ENCODE data around the gene NRXN3.

Gene NRXN3

DNA sequence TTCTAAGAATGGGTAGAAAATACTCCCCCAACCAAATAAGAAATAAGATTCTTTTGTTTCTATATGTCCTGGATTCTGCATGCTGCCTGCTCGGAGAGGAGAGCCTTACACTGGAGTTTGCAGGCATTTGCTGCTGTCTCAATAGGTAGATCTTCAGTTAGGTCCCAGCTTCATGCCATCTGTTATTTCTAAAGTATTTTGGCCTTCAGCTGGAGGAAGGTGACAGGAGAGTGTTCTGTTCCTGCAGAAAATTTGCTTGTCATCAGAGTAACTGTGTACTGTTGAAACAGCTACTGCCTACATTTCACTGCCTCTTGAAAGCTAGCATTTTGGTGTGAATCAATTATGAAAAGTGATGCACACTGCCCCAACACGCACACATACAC, 966.9 kb downstream of the NRXN3 start:
- no peak for DNase-seq (ENCODE audit: low read depth)

DNA sequence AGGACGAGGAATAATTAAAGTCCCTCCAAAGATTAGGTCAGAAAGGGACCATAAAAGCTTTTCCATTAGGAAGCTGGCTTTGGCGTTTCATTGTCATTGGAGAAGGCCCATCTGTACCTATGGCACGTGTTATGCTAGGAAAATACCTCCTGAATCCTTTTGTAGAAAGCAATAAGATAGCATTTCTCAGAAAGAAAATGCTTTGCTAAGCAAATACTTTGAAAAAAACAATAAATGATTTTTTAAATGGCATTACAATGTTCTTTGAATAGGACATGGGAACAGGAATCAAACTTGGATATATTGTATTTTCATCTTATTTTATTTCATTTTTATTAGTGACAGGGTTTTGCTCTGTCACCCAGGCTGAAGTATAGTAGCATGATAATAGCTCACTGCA, 967.7 kb downstream of the NRXN3 start:
- no peak for DNase-seq (ENCODE audit: low read depth)

DNA sequence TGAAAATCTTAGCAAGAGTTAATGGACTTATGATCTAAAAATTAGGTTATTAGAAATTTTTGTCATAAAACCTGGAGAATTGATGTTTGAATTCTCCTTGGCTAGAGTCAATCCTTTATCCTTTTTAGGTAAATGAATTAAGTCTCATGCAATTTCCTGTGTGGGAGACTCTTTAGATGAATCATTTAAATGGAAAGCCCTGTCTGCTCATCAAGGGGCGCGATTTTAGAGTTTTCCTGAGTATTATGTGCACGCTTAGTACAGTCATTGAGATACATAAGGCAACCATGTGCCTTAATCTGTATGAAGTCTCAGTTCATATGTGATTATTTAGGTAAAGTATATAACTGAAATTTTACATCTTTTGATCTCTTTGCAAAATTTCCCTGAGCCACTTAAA, 974.7 kb downstream of the NRXN3 start:
- no peak for DNase-seq (ENCODE audit: low read depth)

DNA sequence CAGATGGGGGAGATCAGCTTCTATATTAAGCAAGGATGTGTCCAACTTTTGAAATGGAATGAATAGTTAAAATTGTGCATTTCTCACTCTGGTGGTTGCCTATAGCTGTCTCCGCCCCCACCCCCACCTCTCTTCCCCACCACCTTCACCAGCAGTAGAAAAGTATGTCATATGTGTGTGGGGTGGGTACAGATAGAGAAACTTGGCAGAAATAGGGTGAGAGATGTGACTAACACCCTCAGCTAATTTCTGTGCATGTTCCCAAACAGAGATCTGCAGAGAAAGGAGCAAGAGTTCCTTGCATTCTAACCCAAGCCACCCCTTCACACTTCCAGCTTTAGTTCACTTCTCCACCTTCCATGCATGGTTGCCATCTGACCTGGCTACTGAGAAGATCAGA, 980.1 kb downstream of the NRXN3 start:
- DNase-seq (ENCODE audit: low read depth), result no peak

- DNase-seq (ENCODE audit: low read depth), result no peak
Observed at GRCh38 chr14:79157369-79157768, 987.2 kb downstream of the NRXN3 start.

- DNase-seq (ENCODE audit: low read depth), result no peak
Observed at GRCh38 chr14:79161571-79161970, 991.4 kb downstream of the NRXN3 start.

DNA sequence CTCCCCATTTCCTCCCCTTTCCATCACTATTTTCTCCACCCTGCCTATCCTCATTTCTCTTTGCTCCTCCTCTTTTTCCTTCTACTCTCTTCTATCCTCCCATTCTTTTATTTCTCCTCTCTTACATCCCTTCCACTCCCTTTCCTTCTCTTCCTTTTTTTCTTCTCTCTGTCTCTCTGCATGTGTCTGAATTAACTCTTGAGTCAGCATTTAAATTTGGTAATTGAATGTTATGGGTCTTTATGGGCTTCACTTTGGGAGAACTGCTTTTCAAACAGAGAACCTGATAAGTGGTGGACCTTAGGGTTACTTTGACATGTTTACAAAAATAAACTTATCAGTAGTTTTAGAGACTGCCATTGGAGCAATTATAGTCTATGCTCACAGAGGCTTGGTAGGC, 992.7 kb downstream of the NRXN3 start:
- DNase-seq (ENCODE audit: low read depth), result no peak

DNA sequence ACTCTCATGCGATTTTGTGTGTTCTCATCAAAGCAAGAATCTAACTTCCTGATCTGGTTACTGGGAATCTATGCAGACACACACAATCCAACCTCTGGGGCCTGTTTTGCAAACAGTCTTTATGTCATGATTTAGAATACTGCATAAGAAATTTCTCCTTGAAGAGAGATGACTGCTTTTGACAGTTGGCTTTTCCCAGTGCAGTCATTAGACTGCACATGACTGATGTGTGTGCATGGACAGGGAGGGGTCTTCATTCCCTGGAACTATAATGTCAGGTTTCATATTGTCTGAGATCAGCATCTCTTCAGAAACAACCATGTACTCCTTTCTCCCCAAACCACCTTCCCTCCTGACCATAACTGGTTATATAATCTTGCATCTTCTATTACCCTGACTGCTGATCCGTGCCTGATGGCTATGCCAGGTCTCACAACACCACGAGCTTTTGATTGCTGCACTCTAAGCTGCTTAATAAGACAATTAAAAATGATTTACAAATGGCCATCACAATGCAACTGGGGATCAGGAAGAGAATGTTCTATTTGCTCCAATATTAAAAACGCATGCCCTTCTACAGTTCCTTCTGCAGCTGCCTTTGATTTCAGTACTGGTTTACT, 995.4 kb downstream of the NRXN3 start:
- DNase-seq (ENCODE audit: low read depth), result no peak

DNA sequence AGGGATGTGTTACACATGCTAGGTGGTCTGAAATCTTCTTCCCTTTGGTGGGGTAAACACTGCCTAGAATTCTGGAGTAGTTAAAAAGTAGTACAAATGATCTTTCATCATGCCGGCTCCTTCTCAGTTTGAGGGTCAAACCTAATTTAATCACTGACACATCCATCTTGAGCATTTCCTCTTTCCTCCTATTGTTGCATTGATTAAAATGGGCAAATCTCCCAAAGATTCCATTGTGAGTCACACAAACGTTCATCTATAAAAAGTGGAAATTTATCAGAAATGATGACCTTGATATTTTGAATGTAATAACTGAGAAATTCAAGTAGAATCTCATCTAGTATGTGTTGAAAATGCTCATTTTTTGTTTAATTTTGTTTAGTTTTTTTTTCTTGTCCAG, 996.0 kb downstream of the NRXN3 start:
- no peak for DNase-seq (ENCODE audit: low read depth)

GRCh38 chr14:79167957-79168356, 997.8 kb downstream of the NRXN3 start:
- no peak for DNase-seq (ENCODE audit: low read depth)

- DNase-seq (ENCODE audit: low read depth), result no peak
Observed at GRCh38 chr14:79175671-79176070, 1005.5 kb downstream of the NRXN3 start.

- no peak for DNase-seq (ENCODE audit: low read depth)
Observed at GRCh38 chr14:79177106-79177505, 1006.9 kb downstream of the NRXN3 start.

DNA sequence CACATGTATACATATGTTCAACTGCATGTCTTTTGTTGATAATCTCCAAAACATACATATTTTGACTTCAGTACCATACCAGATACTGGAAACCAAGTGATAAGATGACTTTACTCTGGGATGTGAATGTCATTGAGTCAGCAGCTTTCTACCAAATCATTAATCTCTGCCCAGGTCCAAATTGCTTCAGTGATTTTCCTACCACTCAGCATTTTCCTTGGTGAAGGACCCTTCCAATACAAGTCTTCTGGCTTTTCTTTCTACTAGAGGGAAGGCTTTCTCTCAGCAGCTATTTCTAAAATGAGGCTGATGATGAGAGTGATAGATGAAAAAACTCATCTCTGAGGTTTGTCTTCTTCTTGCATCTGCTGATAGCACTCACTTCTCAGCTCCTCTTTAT, 1008.5 kb downstream of the NRXN3 start:
- DNase-seq (ENCODE audit: low read depth), result no peak

- DNase-seq (ENCODE audit: low read depth), result no peak
Observed at GRCh38 chr14:79179985-79180384, 1009.8 kb downstream of the NRXN3 start.

DNA sequence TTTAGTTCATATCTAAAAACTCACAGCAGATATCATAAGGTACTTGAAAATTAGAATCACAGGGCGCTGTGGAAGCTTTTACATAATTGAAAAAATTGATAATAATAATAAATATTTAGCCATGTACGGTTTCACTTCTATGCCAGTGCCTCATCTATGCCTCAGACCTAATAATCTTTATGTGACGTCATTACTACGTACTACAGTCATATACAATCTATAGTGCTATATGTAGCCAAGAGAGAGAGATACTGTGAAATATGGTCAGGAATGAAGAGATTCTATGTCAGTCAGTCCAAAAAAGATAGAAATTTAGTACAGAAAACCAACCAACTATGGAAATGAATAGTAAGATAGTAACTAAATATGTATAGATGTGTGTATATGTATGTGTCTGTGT, 1010.5 kb downstream of the NRXN3 start:
- DNase-seq (ENCODE audit: low read depth), result no peak

- DNase-seq (ENCODE audit: low read depth), result no peak
Observed at GRCh38 chr14:79186523-79186922, 1016.4 kb downstream of the NRXN3 start.

DNA sequence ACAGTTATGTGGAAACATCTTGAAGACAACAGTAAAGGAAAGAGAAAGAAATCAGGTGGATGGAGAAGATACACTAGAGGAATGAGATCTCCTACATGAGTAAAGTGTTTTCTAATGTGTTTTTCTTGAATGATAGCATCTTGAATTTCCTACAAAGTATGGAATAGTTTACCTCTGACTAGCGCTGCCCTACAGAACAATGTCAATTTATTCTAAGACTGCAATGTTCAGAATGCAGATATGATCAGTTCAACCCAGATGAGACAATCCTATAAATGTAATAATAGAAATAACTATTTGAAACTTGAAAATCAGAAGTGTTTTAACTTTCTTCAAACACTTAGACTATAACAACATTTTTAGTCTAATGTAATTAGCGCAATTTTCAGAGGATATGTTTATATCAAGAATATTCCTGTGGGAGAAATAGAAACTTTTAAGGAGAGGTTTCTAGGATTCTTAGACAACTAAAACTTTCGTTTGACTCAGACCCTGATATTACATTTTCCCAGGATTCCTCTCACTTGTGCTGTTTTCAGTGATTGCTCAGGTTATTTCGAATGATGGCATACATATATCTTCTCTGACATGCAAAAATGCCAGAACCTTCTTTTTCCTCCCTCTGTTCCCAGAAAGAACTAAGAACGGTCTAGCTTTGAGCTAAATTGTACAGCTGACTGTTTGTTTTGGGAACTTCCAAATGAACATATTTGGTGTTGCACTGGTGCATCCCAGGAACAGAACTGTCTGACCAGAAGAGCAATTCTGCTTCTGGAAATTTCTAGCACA, 1023.7 kb downstream of the NRXN3 start:
- no peak for DNase-seq (ENCODE audit: low read depth)

GRCh38 chr14:79196216-79196615, 1026.0 kb downstream of the NRXN3 start:
- no peak for DNase-seq (ENCODE audit: low read depth)

DNA sequence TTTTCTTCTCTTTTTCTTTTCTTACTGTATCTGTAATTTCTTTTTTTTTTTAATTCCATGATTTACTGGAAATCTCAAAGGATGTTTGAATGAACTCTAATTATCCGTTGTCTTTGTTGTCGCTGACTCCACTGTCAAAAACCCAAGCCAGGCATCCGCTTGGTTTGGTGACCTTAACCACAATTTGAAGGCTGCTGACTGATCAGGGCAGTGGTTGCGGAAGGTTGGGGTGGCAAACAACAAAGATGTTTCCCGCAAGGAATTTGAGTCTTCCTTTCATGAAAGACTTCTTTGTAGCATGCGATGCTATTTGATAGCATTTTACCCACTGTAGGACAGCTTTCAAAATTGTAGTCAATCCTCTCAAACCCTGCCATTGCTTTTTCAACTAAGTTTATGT, 1027.3 kb downstream of the NRXN3 start:
- DNase-seq (ENCODE audit: low read depth), result no peak

- DNase-seq (ENCODE audit: low read depth), result no peak
Observed at GRCh38 chr14:79199217-79199616, 1029.0 kb downstream of the NRXN3 start.

GRCh38 chr14:79201564-79202207, 1031.5 kb downstream of the NRXN3 start:
- no peak for DNase-seq (ENCODE audit: low read depth)

- DNase-seq (ENCODE audit: low read depth), result no peak
Observed at GRCh38 chr14:79204591-79204990, 1034.4 kb downstream of the NRXN3 start.

- no peak for DNase-seq (ENCODE audit: low read depth)
Observed at GRCh38 chr14:79209418-79209817, 1039.2 kb downstream of the NRXN3 start.

Data from stimulated activated CD8-positive, alpha-beta memory T cell treated with anti-CD3 and anti-CD28 coated beads, Interleukin-15, amount 100 ng/mL, for 24 hours (primary cell).